Stomach (tissue), 4 donors: Measurements from ENCODE around the gene GNB5.

Experiments
- POLR2A ChIP-seq, 4 donors: fragments of 450-650 bp; IDR thresholded peaks; one replicate each; pipeline ENCODE4 v1.6.1; 2016; ENCODE audit warnings: antibody characterized with exemption in 4 of 4, control low read depth in 2 of 4, mild to moderate bottlenecking in 1 of 4, moderate library complexity in 1 of 4
- TF ChIP-seq, protein P1 (sequence below), 7 experiments: fragments of 450-650 bp in 4 of 7; fragments of 200-600 bp in 3 of 7; sonication (generic) in 3 of 7; IDR thresholded peaks; one replicate each; pipeline ENCODE4 v1.5.1; 2016 to 2019; ENCODE audit warnings: antibody characterized with exemption in 7 of 7, control low read depth in 2 of 7, mild to moderate bottlenecking in 1 of 7

DNA sequence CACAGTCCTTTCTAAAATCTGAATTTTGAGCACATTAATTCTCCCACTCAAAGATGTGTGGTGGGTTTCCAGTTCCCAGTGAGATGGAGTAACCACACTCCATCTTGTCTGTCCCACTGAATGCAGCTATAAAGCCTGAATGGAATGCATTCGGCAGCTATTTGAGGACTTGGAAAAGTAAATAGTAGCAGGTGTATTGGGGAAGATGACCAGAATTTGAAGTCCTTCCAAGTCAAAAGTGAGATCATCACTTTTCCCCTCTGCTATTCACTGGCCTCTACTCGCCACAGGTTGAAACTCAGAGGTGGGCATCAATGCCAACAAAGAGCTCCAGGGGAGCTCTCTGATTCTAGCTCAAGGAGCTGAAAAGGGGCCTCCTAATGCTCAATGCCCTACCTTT is 8.1 kb upstream of the GNB5 start:
- TF ChIP-seq, protein P1, sequence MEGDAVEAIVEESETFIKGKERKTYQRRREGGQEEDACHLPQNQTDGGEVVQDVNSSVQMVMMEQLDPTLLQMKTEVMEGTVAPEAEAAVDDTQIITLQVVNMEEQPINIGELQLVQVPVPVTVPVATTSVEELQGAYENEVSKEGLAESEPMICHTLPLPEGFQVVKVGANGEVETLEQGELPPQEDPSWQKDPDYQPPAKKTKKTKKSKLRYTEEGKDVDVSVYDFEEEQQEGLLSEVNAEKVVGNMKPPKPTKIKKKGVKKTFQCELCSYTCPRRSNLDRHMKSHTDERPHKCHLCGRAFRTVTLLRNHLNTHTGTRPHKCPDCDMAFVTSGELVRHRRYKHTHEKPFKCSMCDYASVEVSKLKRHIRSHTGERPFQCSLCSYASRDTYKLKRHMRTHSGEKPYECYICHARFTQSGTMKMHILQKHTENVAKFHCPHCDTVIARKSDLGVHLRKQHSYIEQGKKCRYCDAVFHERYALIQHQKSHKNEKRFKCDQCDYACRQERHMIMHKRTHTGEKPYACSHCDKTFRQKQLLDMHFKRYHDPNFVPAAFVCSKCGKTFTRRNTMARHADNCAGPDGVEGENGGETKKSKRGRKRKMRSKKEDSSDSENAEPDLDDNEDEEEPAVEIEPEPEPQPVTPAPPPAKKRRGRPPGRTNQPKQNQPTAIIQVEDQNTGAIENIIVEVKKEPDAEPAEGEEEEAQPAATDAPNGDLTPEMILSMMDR (IDR thresholded peaks at IDR 0.05), result no peak
- TF ChIP-seq POLR2A (IDR thresholded peaks at IDR 0.05), result no peak
